ENCODE measurements around the gene RLF. TPM values are rescaled to one million over a fixed set of nuclear protein-coding genes. Genes with fewer than 3 reads are reported as not detected.

The RLF gene
- total and polyA plus RNA-seq, 2 donors from 2014 or later, result 3.5 to 15.8 TPM

DNA sequence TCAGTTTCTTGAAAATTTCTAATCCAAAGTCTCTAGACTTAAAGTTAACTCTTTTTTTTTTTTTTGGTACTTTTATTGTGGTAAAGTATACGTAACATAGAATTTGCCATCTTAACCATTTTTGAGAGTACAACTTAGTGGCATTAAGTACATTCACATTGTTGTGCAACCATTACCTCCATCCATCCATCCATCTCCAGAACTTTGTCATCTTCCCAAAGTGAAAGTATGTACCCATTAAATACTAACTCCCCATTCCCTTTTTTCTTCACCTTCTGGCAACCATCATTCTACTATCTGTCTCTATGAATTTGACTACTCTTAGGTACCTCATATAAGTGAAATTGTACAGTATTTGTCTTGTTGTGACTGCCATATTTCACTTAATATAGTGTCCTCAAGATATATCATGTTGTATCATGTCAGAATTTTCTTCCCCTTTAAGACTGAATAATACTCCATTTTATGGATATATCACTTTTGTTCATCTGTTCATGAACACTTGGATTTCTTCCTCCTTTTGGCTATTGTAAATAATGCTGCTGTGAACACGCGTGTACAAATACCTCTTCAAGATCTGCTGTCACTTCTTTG lies 18.4 kb downstream of the RLF start:
- intact Hi-C loops (cut with DNase I), result no loop called here
- Histone ChIP-seq H3K4me3 (ENCODE audit: low read length in 3 of 3) (no peak overlapping the region), H3K27ac (ENCODE audit: low read depth in 2 of 2, low read length in 2 of 2) (no peak overlapping the region), H3K4me1 (ENCODE audit: control insufficient read depth in 2 of 3, insufficient read depth in 2 of 3, low read depth in 1 of 3, low read length in 3 of 3) (peaks cover 0 to 2% (median 0%) of the 10 kb centered on the region in 3 donors), H3K27me3 (ENCODE audit: control insufficient read depth, insufficient read depth, low read length) (no peaks in the 10 kb centered on the region), H3K9me3 (ENCODE audit: control insufficient read depth in 2 of 3, insufficient read depth in 1 of 3, low read length in 3 of 3) (no peaks in the 10 kb centered on the region), H3K36me3 (ENCODE audit: control insufficient read depth in 2 of 3, insufficient read depth in 3 of 3, low read length in 3 of 3) (no peaks in the 10 kb centered on the region), H3K9ac (ENCODE audit: low read length in 3 of 3) (no peak overlapping the region)
- FAIRE-seq (no peak), DNase-seq (no peak)
- TF ChIP-seq, protein P1, sequence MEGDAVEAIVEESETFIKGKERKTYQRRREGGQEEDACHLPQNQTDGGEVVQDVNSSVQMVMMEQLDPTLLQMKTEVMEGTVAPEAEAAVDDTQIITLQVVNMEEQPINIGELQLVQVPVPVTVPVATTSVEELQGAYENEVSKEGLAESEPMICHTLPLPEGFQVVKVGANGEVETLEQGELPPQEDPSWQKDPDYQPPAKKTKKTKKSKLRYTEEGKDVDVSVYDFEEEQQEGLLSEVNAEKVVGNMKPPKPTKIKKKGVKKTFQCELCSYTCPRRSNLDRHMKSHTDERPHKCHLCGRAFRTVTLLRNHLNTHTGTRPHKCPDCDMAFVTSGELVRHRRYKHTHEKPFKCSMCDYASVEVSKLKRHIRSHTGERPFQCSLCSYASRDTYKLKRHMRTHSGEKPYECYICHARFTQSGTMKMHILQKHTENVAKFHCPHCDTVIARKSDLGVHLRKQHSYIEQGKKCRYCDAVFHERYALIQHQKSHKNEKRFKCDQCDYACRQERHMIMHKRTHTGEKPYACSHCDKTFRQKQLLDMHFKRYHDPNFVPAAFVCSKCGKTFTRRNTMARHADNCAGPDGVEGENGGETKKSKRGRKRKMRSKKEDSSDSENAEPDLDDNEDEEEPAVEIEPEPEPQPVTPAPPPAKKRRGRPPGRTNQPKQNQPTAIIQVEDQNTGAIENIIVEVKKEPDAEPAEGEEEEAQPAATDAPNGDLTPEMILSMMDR (IDR thresholded peaks at IDR 0.05; ENCODE audit: borderline replicate concordance, extremely low read depth, insufficient read depth), result no peak

DNA sequence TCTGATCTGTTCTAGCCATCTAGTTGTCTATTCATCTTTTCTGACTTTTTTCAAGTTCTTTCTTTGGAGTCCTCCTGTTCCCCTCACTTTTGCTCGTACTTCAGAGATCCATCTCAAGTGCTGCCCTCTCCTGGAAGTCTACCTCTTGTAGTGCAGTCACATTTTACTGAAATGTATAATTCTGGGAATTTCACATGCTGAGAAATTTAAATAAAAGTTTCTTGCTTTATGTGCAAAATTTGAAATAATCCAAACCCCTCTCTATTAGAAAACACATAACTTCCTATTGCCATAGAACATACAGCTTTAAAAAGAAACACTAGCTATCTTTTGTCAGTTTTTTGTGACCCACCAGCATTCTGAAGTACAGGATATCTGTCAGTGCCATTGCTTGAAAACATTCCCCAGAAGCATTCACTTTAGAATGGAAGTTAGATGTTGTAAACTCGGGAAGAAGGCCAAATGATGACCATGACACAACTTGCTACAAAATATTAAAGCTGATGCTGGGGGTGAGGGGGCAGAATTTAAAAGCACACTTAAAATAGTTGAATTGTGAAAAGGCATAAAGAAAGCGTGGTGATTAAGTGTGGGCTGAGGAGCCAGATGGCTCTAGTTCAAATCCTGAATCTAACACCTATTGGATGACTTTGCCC lies 22.0 kb downstream of the RLF start:
- Histone ChIP-seq H3K27me3 (ENCODE audit: control insufficient read depth, insufficient read depth, low read length) (no peaks in the 10 kb centered on the region), H3K4me3 (ENCODE audit: low read length in 3 of 3) (no peak overlapping the region), H3K4me1 (ENCODE audit: control insufficient read depth in 2 of 3, insufficient read depth in 2 of 3, low read depth in 1 of 3, low read length in 3 of 3) (peaks cover 0 to 2% (median 0%) of the 10 kb centered on the region in 3 donors), H3K9me3 (ENCODE audit: control insufficient read depth in 2 of 3, insufficient read depth in 1 of 3, low read length in 3 of 3) (no peaks in the 10 kb centered on the region), H3K27ac (ENCODE audit: low read depth in 2 of 2, low read length in 2 of 2) (no peak overlapping the region), H3K36me3 (ENCODE audit: control insufficient read depth in 2 of 3, insufficient read depth in 3 of 3, low read length in 3 of 3) (no peaks in the 10 kb centered on the region), H3K9ac (ENCODE audit: low read length in 3 of 3) (no peak overlapping the region)
- DNase-seq (peak in 2 of 5 donors; percentile 24), FAIRE-seq (no peak)
- TF ChIP-seq, protein P1 (IDR thresholded peaks at IDR 0.05; ENCODE audit: borderline replicate concordance, extremely low read depth, insufficient read depth), result peak; percentile 17
- intact Hi-C loops (cut with DNase I), result no loop called here

DNA sequence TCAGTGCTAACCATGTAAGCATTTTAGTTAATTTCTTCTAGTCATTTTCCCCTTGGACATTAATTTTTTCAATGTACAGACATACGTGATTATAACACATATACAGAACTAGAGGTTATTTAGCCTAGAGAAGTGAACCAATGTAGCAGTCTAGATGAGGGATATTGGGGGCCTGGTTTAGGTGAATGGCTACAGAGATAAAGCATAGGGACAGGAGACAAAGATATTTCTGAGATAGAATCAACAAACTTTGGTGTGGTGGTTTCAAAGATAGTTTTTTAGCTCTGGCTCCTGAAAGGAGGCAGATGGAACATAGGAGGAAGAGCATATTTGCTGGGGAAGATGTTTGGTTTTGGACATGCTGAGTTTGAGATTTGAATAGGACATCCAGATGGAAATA lies 23.0 kb downstream of the RLF start:
- intact Hi-C loops (cut with DNase I), result no loop called here
- Histone ChIP-seq H3K4me3 (ENCODE audit: low read length in 3 of 3) (no peak overlapping the region), H3K4me1 (ENCODE audit: control insufficient read depth in 2 of 3, insufficient read depth in 2 of 3, low read depth in 1 of 3, low read length in 3 of 3) (peaks cover 0 to 2% (median 0%) of the 10 kb centered on the region in 3 donors), H3K27ac (ENCODE audit: low read depth in 2 of 2, low read length in 2 of 2) (no peak overlapping the region), H3K36me3 (ENCODE audit: control insufficient read depth in 2 of 3, insufficient read depth in 3 of 3, low read length in 3 of 3) (no peaks in the 10 kb centered on the region), H3K9me3 (ENCODE audit: control insufficient read depth in 2 of 3, insufficient read depth in 1 of 3, low read length in 3 of 3) (no peaks in the 10 kb centered on the region), H3K9ac (ENCODE audit: low read length in 3 of 3) (no peak overlapping the region), H3K27me3 (ENCODE audit: control insufficient read depth, insufficient read depth, low read length) (no peaks in the 10 kb centered on the region)
- TF ChIP-seq, protein P1 (IDR thresholded peaks at IDR 0.05; ENCODE audit: borderline replicate concordance, extremely low read depth, insufficient read depth), result no peak
- FAIRE-seq (no peak), DNase-seq (no peak)
